K562 (cell line): ENCODE measurements around the gene PTPRU. TPM values are rescaled to one million over a fixed set of nuclear protein-coding genes. Genes with fewer than 3 reads are reported as not detected.
"Not testable (repeated sequence)": the region's sequence is repeated elsewhere in the genome, so short reads cannot be mapped to it uniquely, and the experiment has no call there.

Experiments used
- ATAC-seq: fragments of 200-7000 bp; cut with Tn5 transposase; 3 replicates; pipeline ENCODE4 v1.9.1; 2020; ENCODE audit warnings: moderate library complexity
- BruUV-seq: library from RNA; stranded (reverse); fragments of 400-500 nt; replicated peaks from 2 replicates; lab custom pipeline; 2021; lab: Mats Ljungman, UMichigan
- CTCF ChIA-PET: fragments of 300-600 bp; formaldehyde crosslinking; extraction: SDS; loops from one replicate; lab custom pipeline; 2021; ENCODE audit warnings: low intra/inter-chr PET ratio; lab: Yijun Ruan, JAX
- POLR2A ChIA-PET: fragments of 300-600, 350-650 bp; sonication (Branson Sonifier 250); formaldehyde crosslinking; extraction: SDS; loops from one replicate; lab custom pipeline; 2021; ENCODE audit warnings: antibody characterized with exemption, inconsistent platforms; lab: Yijun Ruan, JAX
- DNase-seq, 4 experiments: peaks; one replicate each; pipeline versions ENCODE4 v3.0.0 to v3.0.0-alpha.2; 2011 to 2018; ENCODE audit warnings: low spot score in 3 of 4, mixed read lengths in 3 of 4; ENCODE audit errors: extremely low read depth in 1 of 4
- FAIRE-seq: peaks from 2 replicates; lab custom pipeline; 2011; peaks lifted over from hg19 to GRCh38; lab: Jason Lieb, UNC
- H2AFZ ChIP-seq: 2 replicates; pipeline ENCODE4 v1.6.0; 2011; ENCODE audit warnings: low read depth, low read length, control low read depth, inconsistent platforms
- H3K27ac ChIP-seq: fragments of 200-600 bp; 3 replicates; pipeline ENCODE4 v1.8.0; 2011; ENCODE audit warnings: low read depth, mild to moderate bottlenecking, control low read depth, inconsistent platforms, low read length, moderate library complexity, mixed read lengths; ENCODE audit errors: extremely low read depth
- H3K27me3 ChIP-seq, 2 experiments: fragments of 300-600 bp in 1 of 2; 2 replicates in 1 of 2; 3 replicates in 1 of 2; pipeline versions ENCODE4 v1.6.0 to v1.8.0; 2011; ENCODE audit warnings: inconsistent platforms in 2 of 2, low read length in 2 of 2, mild to moderate bottlenecking in 1 of 2, mixed read lengths in 1 of 2, moderate library complexity in 1 of 2; ENCODE audit not compliant: control insufficient read depth in 2 of 2, insufficient read depth in 2 of 2
- H3K36me3 ChIP-seq: fragments of 300-600 bp; 3 replicates; pipeline ENCODE4 v1.8.0; 2011; ENCODE audit warnings: mild to moderate bottlenecking, low read length, inconsistent platforms; ENCODE audit not compliant: control insufficient read depth, insufficient read depth
- H3K4me1 ChIP-seq, 2 experiments: fragments of 200-600 bp in 1 of 2; replicated peaks in 1 of 2; 2 replicates in 1 of 2; 3 replicates in 1 of 2; pipeline versions ENCODE4 v1.5.1 to v1.8.0; 2011; ENCODE audit warnings: inconsistent platforms in 2 of 2, low read length in 2 of 2, mild to moderate bottlenecking in 1 of 2, mixed read lengths in 1 of 2, moderate library complexity in 1 of 2; ENCODE audit not compliant: control insufficient read depth in 2 of 2, insufficient read depth in 2 of 2
- H3K4me2 ChIP-seq: 2 replicates; pipeline ENCODE4 v1.6.1; 2011; ENCODE audit warnings: low read length, control low read depth, inconsistent platforms, mixed read lengths; ENCODE audit not compliant: insufficient read depth
- H3K4me3 ChIP-seq: fragments of 200-600 bp; sonication (generic), shearing (Covaris generic); 2 replicates; pipeline ENCODE4 v1.5.1; 2016; ENCODE audit warnings: control low read depth, inconsistent platforms
- H3K79me2 ChIP-seq: fragments of 200-600 bp; 3 replicates; pipeline ENCODE4 v1.8.0; 2011; ENCODE audit warnings: low read length, inconsistent platforms; ENCODE audit not compliant: control insufficient read depth, insufficient read depth
- H3K9ac ChIP-seq, 2 experiments: 2 replicates each; pipeline versions ENCODE4 v1.6.0 to v1.6.1; 2011; ENCODE audit warnings: low read depth in 2 of 2, low read length in 2 of 2, control low read depth in 1 of 2, inconsistent platforms in 1 of 2, mild to moderate bottlenecking in 1 of 2, mixed read lengths in 1 of 2; ENCODE audit not compliant: insufficient read depth in 1 of 2
- H3K9me1 ChIP-seq: one replicate; pipeline ENCODE4 v1.6.0; 2011; ENCODE audit warnings: inconsistent platforms, mild to moderate bottlenecking, low read length, moderate library complexity; ENCODE audit not compliant: control insufficient read depth, insufficient read depth
- H3K9me3 ChIP-seq: replicated peaks from 2 replicates; pipeline ENCODE4 v1.5.1; 2011; ENCODE audit warnings: low read depth, low read length, inconsistent platforms; ENCODE audit not compliant: control insufficient read depth, insufficient read depth
- H4K20me1 ChIP-seq: replicated peaks from 2 replicates; pipeline ENCODE4 v1.6.1; 2011; ENCODE audit warnings: low read length, inconsistent platforms, mixed read lengths; ENCODE audit not compliant: control insufficient read depth, insufficient read depth
- MEIS2 ChIP-seq: fragments of 450-650 bp; IDR thresholded peaks from 2 replicates; pipeline ENCODE4 v1.6.1; 2014; ENCODE audit warnings: mild to moderate bottlenecking; ENCODE audit not compliant: partially characterized antibody
- SRF ChIP-seq, 2 experiments: fragments of 250-450, 450-650 bp in 1 of 2; sonication (Bioruptor Pico) in 1 of 2; sonication (generic) in 1 of 2; formaldehyde crosslinking; IDR thresholded peaks; 2 replicates each; pipeline versions ENCODE4 v1.5.0 to v1.5.1; 2020 to 2022; ENCODE audit warnings: mild to moderate bottlenecking in 1 of 2, missing genetic modification reagents in 1 of 2
- ZNF239 ChIP-seq: fragments of 250-450 bp; sonication (Bioruptor Pico); IDR thresholded peaks from 2 replicates; pipeline ENCODE4 v1.4.0; 2020; ENCODE audit warnings: mild to moderate bottlenecking
- ZNF586 ChIP-seq: fragments of 450-650 bp; formaldehyde crosslinking; conservative IDR thresholded peaks from 2 replicates; pipeline ENCODE4 v1.4.0; 2020; ENCODE audit warnings: mild to moderate bottlenecking, moderate library complexity
- WGBS: fragments of 100-300 bp; shearing (Covaris generic); methylation state at CpG from one replicate; pipeline ENCODE4 v1.1.6; 2016; ENCODE audit warnings: low coverage, mixed read lengths; ENCODE audit not compliant: insufficient coverage; ENCODE audit errors: missing lambda C conversion rate; 5-methylcytosine and 5-hydroxymethylcytosine counted together
- in situ Hi-C: fragments of 300-500 bp; cut with MboI; formaldehyde crosslinking; loops from 4 replicates; pipeline ENCODE4 v1.15.0; 2018; ENCODE audit warnings: inconsistent platforms, mixed read lengths
- intact Hi-C: fragments of 100-400 bp; cut with micrococcal nuclease; formaldehyde crosslinking; loops from 2 replicates; pipeline ENCODE4 v1.14.2; 2022
- polyA plus RNA-seq, 8 experiments: library from polyadenylated mRNA; depleted of rRNA in 4 of 8; stranded (reverse) in 5 of 8; unstranded in 3 of 8; fragments of >200 nt; fragmentation: Nextera tagmentation in 2 of 8; fragmentation: Illumina TruSeq in 1 of 8; extraction: Ambion mirVana in 2 of 8; extraction: Trizol in 1 of 8; gene quantifications; 2 replicates each; pipeline versions ENCODE4 v1.2.1 to v1.2.3, GENCODE V29; 2011 to 2014; ENCODE audit warnings: inconsistent platforms in 1 of 8, missing spikeins in 1 of 8
- total RNA-seq, 7 experiments: library from RNA; depleted of rRNA in 6 of 7; stranded (reverse); fragments of >200 nt in 6 of 7; fragmentation: Illumina TruSeq in 2 of 7; extraction: Trizol in 2 of 7; gene quantifications; 2 replicates each; pipeline versions ENCODE4 v1.2.1 to v1.2.3, GENCODE V29; 2011 to 2021; ENCODE audit warnings: low replicate concordance in 1 of 7

The PTPRU gene
- total and polyA plus RNA-seq, 9 of the 15 experiments (the other 6 are each of a cell fraction or from before 2014, with no cell fraction given), result 0.01 to 2.9 (median 1.0) TPM

GRCh38 chr1:29221296-29221695 is 15.0 kb upstream of the PTPRU start:
- no peak for TF ChIP-seq SRF (CRISPR knock-in tag; IDR thresholded peaks at IDR 0.05)
- no peak for TF ChIP-seq MEIS2
- TF ChIP-seq ZNF586 (CRISPR knock-in tag), result no peak
- Histone ChIP-seq H2AFZ (no peak overlapping the region), H3K9ac (no peak overlapping the region), H3K4me3 (no peak overlapping the region), H3K27ac (no peak overlapping the region), H3K79me2 (peaks cover 14% of the 10 kb centered on the region; the same call in 2 of the 3 replicates), H3K27me3 (no peaks in the 10 kb centered on the region), H3K36me3 (peaks cover 83% of the 10 kb centered on the region), H3K9me1 (no peaks in the 10 kb centered on the region), H3K4me2 (no peak overlapping the region), H3K4me1 (peaks cover 0 to 2% of the 10 kb centered on the region in 2 experiments; a peak in 1 of 5 replicates), H3K9me3 (no peaks in the 10 kb centered on the region), H4K20me1 (peaks cover 25% of the 10 kb centered on the region; the same call in 1 of the 2 replicates)
- DNase-seq (no peak), ATAC-seq (no peak), FAIRE-seq (no peak)
- POLR2A ChIA-PET, result interaction anchor here (0.6 to 4.7 kb wide), 2 partner anchors 9 to 192 kb away, joined by 5 to 18 read pairs; partner anchors contain the start of gene MECR
- 86% methylated on average over 3 of the region's 3 CpGs for WGBS
- in situ Hi-C loops (loop anchor here (10.0 kb wide), 1 partner anchor 1484 kb away; no protein-coding TSS in a partner anchor), intact Hi-C loops (no loop called here)
- BruUV-seq, result no TSS peak
- CTCF ChIA-PET, result interaction anchor here (0.6 kb wide), 1 partner anchor 800 kb away, joined by 3 read pairs; no protein-coding TSS in a partner anchor

GRCh38 chr1:29222260-29222659 is 14.1 kb upstream of the PTPRU start:
- WGBS, result 90% methylated on average over 6 of the region's 6 CpGs
- BruUV-seq, H3K9ac ChIP-seq, intact Hi-C loops, H2AFZ ChIP-seq, H3K27me3 ChIP-seq, FAIRE-seq, ATAC-seq, H3K27ac ChIP-seq, CTCF ChIA-PET, DNase-seq: not testable (repeated sequence)
- in situ Hi-C loops, result loop anchor here (10.0 kb wide), 1 partner anchor 1483 kb away; no protein-coding TSS in a partner anchor
- TF ChIP-seq ZNF239 (CRISPR knock-in tag), result peak; percentile 62
- TF ChIP-seq, all 486 proteins: peak for 1; not testable (repeated sequence) for 485
- H3K4me2 ChIP-seq, H3K9me1 ChIP-seq, H3K9me3 ChIP-seq, H3K4me1 ChIP-seq, H3K4me3 ChIP-seq: not testable (repeated sequence)
- H4K20me1 ChIP-seq, result peaks cover 25% of the 10 kb centered on the region; the same call in 1 of the 2 replicates
- H3K36me3 ChIP-seq, result peaks cover 79% of the 10 kb centered on the region
- POLR2A ChIA-PET, result interaction anchor here (4.7 kb wide), 1 partner anchor 8 kb away, joined by 18 read pairs; the partner anchor contains the start of gene MECR
- H3K79me2 ChIP-seq, result peaks cover 18% of the 10 kb centered on the region; the same call in 2 of the 3 replicates
